Immature natural killer cell (primary cell): ENCODE measurements around the gene UNC13C. TPM values are rescaled to one million over a fixed set of nuclear protein-coding genes. Genes with fewer than 3 reads are reported as not detected.

Experiments
- DNase-seq, 3 donors: peaks; one replicate each; pipeline ENCODE4 v3.0.0; 2022; ENCODE audit warnings: mixed read lengths in 1 of 3
- H3K27ac Mint-ChIP-seq, 6 donors: one replicate each; pipeline ENCODE4 v1.8.0; 2020; ENCODE audit warnings: mixed read lengths in 6 of 6, mild to moderate bottlenecking in 5 of 6, inconsistent platforms in 4 of 6, moderate library complexity in 3 of 6
- H3K27me3 Mint-ChIP-seq, 3 donors: one replicate each; pipeline ENCODE4 v1.8.0; 2020 to 2021; ENCODE audit warnings: low read depth in 3 of 3, mild to moderate bottlenecking in 3 of 3, mixed read lengths in 3 of 3, moderate library complexity in 3 of 3, inconsistent platforms in 1 of 3
- H3K36me3 Mint-ChIP-seq, 3 donors: one replicate each; pipeline ENCODE4 v1.8.0; 2020; ENCODE audit warnings: mixed read lengths in 3 of 3, inconsistent platforms in 2 of 3, mild to moderate bottlenecking in 2 of 3
- H3K4me1 Mint-ChIP-seq, 2 donors: one replicate each; pipeline ENCODE4 v1.8.0; 2020; ENCODE audit warnings: inconsistent platforms in 2 of 2, mild to moderate bottlenecking in 2 of 2, mixed read lengths in 2 of 2, moderate library complexity in 1 of 2
- H3K4me3 Mint-ChIP-seq, 5 donors: one replicate each; pipeline ENCODE4 v1.8.0; 2020; ENCODE audit warnings: mild to moderate bottlenecking in 5 of 5, mixed read lengths in 5 of 5, inconsistent platforms in 3 of 5, moderate library complexity in 3 of 5
- H3K9me3 Mint-ChIP-seq, 6 donors: one replicate each; pipeline ENCODE4 v1.8.0; 2020; ENCODE audit warnings: mild to moderate bottlenecking in 6 of 6, mixed read lengths in 6 of 6, inconsistent platforms in 4 of 6, moderate library complexity in 3 of 6
- polyA plus RNA-seq, 3 donors: library from polyadenylated mRNA; unstranded; fragments of 300-500 nt; fragmentation: Illumina TruSeq; gene quantifications; one replicate each; pipeline ENCODE4 v1.2.3, GENCODE V29; 2021

The UNC13C gene
- polyA plus RNA-seq, 3 donors from 2014 or later, result not detected

- DNase-seq, result no peak
- peaks cover 0 to 2% (median 0%) of the 10 kb centered on the region in 3 donors for H3K27me3 Mint-ChIP-seq
- H3K4me1 Mint-ChIP-seq, result no peaks in the 10 kb centered on the region
- H3K4me3 Mint-ChIP-seq, result no peak overlapping the region
- peaks cover 0 to 8% (median 3%) of the 10 kb centered on the region in 6 donors for H3K9me3 Mint-ChIP-seq
- no peaks in the 10 kb centered on the region for H3K36me3 Mint-ChIP-seq
- H3K27ac Mint-ChIP-seq, result no peak overlapping the region
Observed at GRCh38 chr15:54307252-54307902, 329.1 kb downstream of the UNC13C start.

DNA sequence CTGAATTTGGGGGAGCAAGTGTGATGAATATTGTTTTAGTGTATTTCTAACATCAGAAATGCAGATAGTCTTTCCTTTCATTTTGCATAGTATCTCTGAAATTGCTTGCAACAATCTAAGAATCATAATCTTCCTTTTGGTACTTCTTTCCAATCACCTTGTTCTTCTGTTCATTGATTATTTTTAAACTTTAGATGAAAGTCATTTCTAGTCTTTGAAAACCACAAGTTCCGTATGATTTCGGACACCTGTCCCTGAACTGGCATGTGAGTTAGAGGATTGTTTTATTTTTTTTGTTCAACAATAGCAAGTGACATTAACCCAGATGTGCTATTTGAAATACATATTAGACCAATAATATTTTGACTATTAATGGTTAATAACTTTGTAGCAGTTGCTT, 329.7 kb downstream of the UNC13C start:
- Mint-ChIP-seq H3K4me1 (no peaks in the 10 kb centered on the region), H3K27me3 (peaks cover 0 to 2% (median 0%) of the 10 kb centered on the region in 3 donors), H3K9me3 (peaks cover 0 to 8% (median 3%) of the 10 kb centered on the region in 6 donors), H3K27ac (no peak overlapping the region), H3K36me3 (no peaks in the 10 kb centered on the region), H3K4me3 (no peak overlapping the region)
- no peak for DNase-seq

GRCh38 chr15:54312528-54312927, 334.3 kb downstream of the UNC13C start:
- no peak for DNase-seq
- no peak overlapping the region for H3K27ac Mint-ChIP-seq
- no peaks in the 10 kb centered on the region for H3K4me1 Mint-ChIP-seq
- no peaks in the 10 kb centered on the region for H3K36me3 Mint-ChIP-seq
- H3K9me3 Mint-ChIP-seq, result peaks cover 0 to 15% (median 8%) of the 10 kb centered on the region in 6 donors
- H3K4me3 Mint-ChIP-seq, result no peak overlapping the region
- H3K27me3 Mint-ChIP-seq, result peaks cover 0 to 2% (median 2%) of the 10 kb centered on the region in 3 donors

DNA sequence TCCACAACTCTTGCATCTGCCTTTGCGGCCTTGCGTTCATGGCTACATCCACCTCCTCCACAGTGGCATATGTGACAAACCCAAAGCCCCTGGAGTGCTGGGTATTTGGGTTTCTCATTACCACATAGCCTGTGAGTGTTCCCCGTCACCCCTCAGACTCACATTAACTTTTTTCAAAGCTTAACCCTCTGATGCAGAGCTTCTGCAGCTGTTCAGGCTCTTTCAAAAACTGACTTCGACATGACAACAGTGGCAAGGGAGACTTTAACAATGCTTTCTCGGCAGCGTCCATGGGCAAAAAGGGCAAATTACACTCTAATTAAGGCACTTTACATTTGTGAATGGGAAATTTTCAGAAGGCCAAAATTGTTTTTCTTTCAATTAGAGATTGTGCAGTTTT, 343.2 kb downstream of the UNC13C start:
- H3K4me3 Mint-ChIP-seq, result no peak overlapping the region
- H3K4me1 Mint-ChIP-seq, result peaks cover 0 to 10% of the 10 kb centered on the region in 2 donors
- H3K27ac Mint-ChIP-seq, result no peak overlapping the region
- H3K9me3 Mint-ChIP-seq, result peaks cover 0 to 18% (median 4%) of the 10 kb centered on the region in 6 donors
- DNase-seq, result no peak
- peaks cover 0 to 1% (median 0%) of the 10 kb centered on the region in 3 donors for H3K27me3 Mint-ChIP-seq
- H3K36me3 Mint-ChIP-seq, result no peaks in the 10 kb centered on the region

DNA sequence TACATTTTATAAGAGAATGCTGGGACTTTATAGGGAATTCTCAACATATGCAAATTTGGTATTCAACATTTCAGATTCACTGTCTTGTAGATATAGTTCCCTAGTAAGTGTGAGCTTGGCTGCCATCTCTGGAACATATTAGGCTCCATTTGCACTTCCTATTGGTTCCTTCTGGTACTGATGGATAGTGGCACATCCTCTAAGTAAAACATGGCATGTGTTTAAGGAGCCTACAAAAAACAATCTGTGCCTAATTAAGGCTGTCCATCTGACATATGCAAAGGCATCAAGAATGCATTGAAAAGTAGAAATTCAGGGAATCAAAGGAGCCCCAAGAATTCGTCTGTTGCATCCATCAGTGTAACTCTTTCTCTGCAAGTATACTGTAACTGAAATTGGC, 344.1 kb downstream of the UNC13C start:
- H3K27me3 Mint-ChIP-seq, result peaks cover 0 to 1% (median 0%) of the 10 kb centered on the region in 3 donors
- H3K27ac Mint-ChIP-seq, result no peak overlapping the region
- H3K4me1 Mint-ChIP-seq, result peaks cover 0 to 10% of the 10 kb centered on the region in 2 donors
- no peaks in the 10 kb centered on the region for H3K36me3 Mint-ChIP-seq
- no peak overlapping the region for H3K4me3 Mint-ChIP-seq
- no peak for DNase-seq
- H3K9me3 Mint-ChIP-seq, result peaks cover 0 to 18% (median 4%) of the 10 kb centered on the region in 6 donors

- Mint-ChIP-seq H3K27me3 (peaks cover under 1 to 5% (median 1%) of the 10 kb centered on the region in 3 donors), H3K4me1 (no peaks in the 10 kb centered on the region), H3K36me3 (peaks cover 0 to 5% (median 3%) of the 10 kb centered on the region in 3 donors), H3K27ac (no peak overlapping the region), H3K9me3 (peaks cover 0 to 8% (median 3%) of the 10 kb centered on the region in 6 donors), H3K4me3 (no peak overlapping the region)
- DNase-seq, result no peak
Observed at GRCh38 chr15:54345301-54345700, 367.1 kb downstream of the UNC13C start.

- no peak for DNase-seq
- no peaks in the 10 kb centered on the region for H3K4me1 Mint-ChIP-seq
- peaks cover 0 to 8% (median 1%) of the 10 kb centered on the region in 6 donors for H3K9me3 Mint-ChIP-seq
- peaks cover 0 to 5% (median 3%) of the 10 kb centered on the region in 3 donors for H3K36me3 Mint-ChIP-seq
- no peak overlapping the region for H3K4me3 Mint-ChIP-seq
- H3K27me3 Mint-ChIP-seq, result peaks cover 0 to 5% (median 1%) of the 10 kb centered on the region in 3 donors
- no peak overlapping the region for H3K27ac Mint-ChIP-seq
Observed at GRCh38 chr15:54345827-54346226, 367.6 kb downstream of the UNC13C start.

DNA sequence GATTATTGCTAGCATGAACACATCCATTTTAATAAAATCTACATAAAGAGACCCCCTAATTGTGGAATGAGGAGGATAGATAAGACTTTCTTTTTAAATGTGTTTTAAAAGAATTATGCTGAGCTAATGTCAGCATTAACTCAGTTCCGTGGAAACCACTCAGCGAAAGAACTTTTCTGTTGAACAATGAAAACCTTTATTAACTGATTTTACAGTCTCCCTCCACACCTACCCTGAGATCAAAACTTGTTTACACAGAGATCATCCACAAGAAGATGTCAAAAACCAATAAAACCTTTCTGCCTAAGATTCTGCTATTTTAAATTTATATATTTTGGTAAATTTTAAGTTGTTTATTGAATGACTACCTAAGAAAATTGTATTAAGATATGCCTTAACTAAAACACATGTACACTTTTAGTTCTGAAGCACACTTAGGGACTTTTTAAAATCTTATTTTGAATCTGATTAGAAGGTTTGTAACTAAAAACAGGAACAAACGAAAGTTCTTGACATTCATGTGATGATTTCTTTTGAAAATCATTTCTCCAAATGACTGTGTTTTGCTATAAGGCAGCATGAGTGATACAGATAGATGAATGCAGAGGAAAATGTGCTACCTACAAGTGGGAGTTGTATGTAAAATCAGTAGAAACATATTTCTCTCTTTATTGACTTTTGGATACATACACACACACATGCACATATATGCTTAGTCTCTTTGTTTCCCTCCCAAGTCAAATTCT, 369.0 kb downstream of the UNC13C start:
- peaks cover 0 to 5% (median 0%) of the 10 kb centered on the region in 3 donors for H3K36me3 Mint-ChIP-seq
- no peak for DNase-seq
- H3K27me3 Mint-ChIP-seq, result peaks cover 0 to 5% (median 1%) of the 10 kb centered on the region in 3 donors
- no peaks in the 10 kb centered on the region for H3K4me1 Mint-ChIP-seq
- H3K27ac Mint-ChIP-seq, result no peak overlapping the region
- no peak overlapping the region for H3K4me3 Mint-ChIP-seq
- H3K9me3 Mint-ChIP-seq, result peaks cover 0 to 8% (median 1%) of the 10 kb centered on the region in 6 donors

GRCh38 chr15:54353726-54354125, 375.5 kb downstream of the UNC13C start:
- Mint-ChIP-seq H3K9me3 (peaks cover 0 to 4% (median 2%) of the 10 kb centered on the region in 6 donors), H3K36me3 (no peaks in the 10 kb centered on the region), H3K27ac (no peak overlapping the region), H3K4me3 (no peak overlapping the region), H3K4me1 (no peaks in the 10 kb centered on the region), H3K27me3 (peaks cover 0 to 3% (median 2%) of the 10 kb centered on the region in 3 donors)
- no peak for DNase-seq

- Mint-ChIP-seq H3K4me3 (no peak overlapping the region), H3K36me3 (no peaks in the 10 kb centered on the region), H3K9me3 (peaks cover 0 to 8% (median 3%) of the 10 kb centered on the region in 6 donors), H3K27me3 (peaks cover 0 to 3% (median 2%) of the 10 kb centered on the region in 3 donors), H3K27ac (no peak overlapping the region), H3K4me1 (no peaks in the 10 kb centered on the region)
- DNase-seq, result no peak
Observed at GRCh38 chr15:54354341-54354740, 376.1 kb downstream of the UNC13C start.

- H3K27me3 Mint-ChIP-seq, result peaks cover 0 to 2% (median under 1%) of the 10 kb centered on the region in 3 donors
- no peaks in the 10 kb centered on the region for H3K4me1 Mint-ChIP-seq
- H3K4me3 Mint-ChIP-seq, result no peak overlapping the region
- no peak overlapping the region for H3K27ac Mint-ChIP-seq
- no peaks in the 10 kb centered on the region for H3K36me3 Mint-ChIP-seq
- peaks cover 6 to 28% (median 14%) of the 10 kb centered on the region in 6 donors for H3K9me3 Mint-ChIP-seq
- DNase-seq, result no peak
Observed at GRCh38 chr15:54364961-54365360, 386.7 kb downstream of the UNC13C start.

- Mint-ChIP-seq H3K27me3 (no peaks in the 10 kb centered on the region), H3K9me3 (peaks cover 0 to 5% (median 1%) of the 10 kb centered on the region in 6 donors)
Observed at GRCh38 chr15:54373332-54373731, 395.1 kb downstream of the UNC13C start.

GRCh38 chr15:54374184-54374952, 396.1 kb downstream of the UNC13C start:
- Mint-ChIP-seq H3K4me1 (no peaks in the 10 kb centered on the region), H3K27ac (no peak overlapping the region), H3K27me3 (no peaks in the 10 kb centered on the region), H3K4me3 (no peak overlapping the region), H3K36me3 (no peaks in the 10 kb centered on the region), H3K9me3 (peaks cover 0 to 5% (median 1%) of the 10 kb centered on the region in 6 donors)
- no peak for DNase-seq

More at GRCh38 chr15:54373332-54373731, 395.1 kb downstream of the UNC13C start:
- H3K36me3 Mint-ChIP-seq, result no peaks in the 10 kb centered on the region
- no peaks in the 10 kb centered on the region for H3K4me1 Mint-ChIP-seq
- no peak overlapping the region for H3K27ac Mint-ChIP-seq
- no peak for DNase-seq
- H3K4me3 Mint-ChIP-seq, result no peak overlapping the region
